ENCODE measurements around the gene TSPAN10.
A peak's percentile ranks its signal among the peaks of the same experiment; 100 is the strongest.

The TSPAN10 gene

GRCh38 chr17:81640011-81640410, 3.0 kb downstream of the TSPAN10 start:
- Histone ChIP-seq H3K4me1 (peaks cover 2% of the 10 kb centered on the region; the same call in 1 of the 2 replicates), H3K4me3 (ENCODE audit: low read depth, low read length) (no peak overlapping the region), H3K9me3 (no peaks in the 10 kb centered on the region), H3K36me3 (no peaks in the 10 kb centered on the region; the same call in 1 of the 2 replicates), H3K27me3 (no peaks in the 10 kb centered on the region)
- DNase-seq: no peak
- TF ChIP-seq CTCF (IDR thresholded peaks at IDR 0.05; ENCODE audit: low read depth, low read length): no peak

- Histone ChIP-seq H3K27me3 (peaks cover 3% of the 10 kb centered on the region), H3K36me3 (no peaks in the 10 kb centered on the region), H3K4me3 (ENCODE audit: low read depth, low read length) (no peak overlapping the region), H3K9me3 (no peaks in the 10 kb centered on the region), H3K4me1 (peaks cover 2% of the 10 kb centered on the region; the same call in 1 of the 2 replicates)
- no peak for DNase-seq
- no peak for TF ChIP-seq CTCF (IDR thresholded peaks at IDR 0.05; ENCODE audit: low read depth, low read length)
Observed at GRCh38 chr17:81641825-81642489, 5.0 kb downstream of the TSPAN10 start.

GRCh38 chr17:81644496-81644895, 7.5 kb downstream of the TSPAN10 start:
- Histone ChIP-seq H3K27me3 (peaks cover 26% of the 10 kb centered on the region), H3K9me3 (no peaks in the 10 kb centered on the region), H3K4me1 (no peaks in the 10 kb centered on the region), H3K36me3 (no peaks in the 10 kb centered on the region), H3K4me3 (ENCODE audit: low read depth, low read length) (no peak overlapping the region)
- no peak for TF ChIP-seq CTCF (IDR thresholded peaks at IDR 0.05; ENCODE audit: low read depth, low read length)
- DNase-seq: no peak

- H3K27me3 ChIP-seq: peaks cover 26% of the 10 kb centered on the region
- H3K4me3 ChIP-seq (ENCODE audit: low read depth, low read length): no peak overlapping the region
- H3K36me3 ChIP-seq: no peaks in the 10 kb centered on the region
- peak; percentile 51 for DNase-seq
- no peaks in the 10 kb centered on the region for H3K9me3 ChIP-seq
- no peaks in the 10 kb centered on the region for H3K4me1 ChIP-seq
- no peak for TF ChIP-seq CTCF (IDR thresholded peaks at IDR 0.05; ENCODE audit: low read depth, low read length)
Observed at GRCh38 chr17:81644976-81645952, 8.3 kb downstream of the TSPAN10 start.

GRCh38 chr17:81646869-81647600, 10.0 kb downstream of the TSPAN10 start:
- H3K9me3 ChIP-seq: no peaks in the 10 kb centered on the region
- DNase-seq: no peak
- peaks cover 6% of the 10 kb centered on the region; the same call in 1 of the 2 replicates for H3K4me1 ChIP-seq
- peaks cover 26% of the 10 kb centered on the region for H3K27me3 ChIP-seq
- TF ChIP-seq CTCF (IDR thresholded peaks at IDR 0.05; ENCODE audit: low read depth, low read length): no peak
- no peaks in the 10 kb centered on the region for H3K36me3 ChIP-seq
- no peak overlapping the region for H3K4me3 ChIP-seq (ENCODE audit: low read depth, low read length)
